Cardiac muscle cell (in vitro differentiated cells and primary cell): Measurements from ENCODE around the gene CDKN1A. TPM values are rescaled to one million over a fixed set of nuclear protein-coding genes. Genes with fewer than 3 reads are reported as not detected.
A peak's percentile ranks its signal among the peaks of the same experiment; 100 is the strongest.

Experiments
- DNase-seq, 2 donors: peaks; one replicate each; pipeline versions ENCODE4 v3.0.0 to v3.0.0-alpha.2; 2010 to 2017; ENCODE audit warnings: low read depth in 1 of 2, low spot score in 1 of 2
- H3K27ac ChIP-seq: fragments of 200-600 bp; sonication (generic); 2 replicates; pipeline ENCODE4 v1.5.1; 2016
- H3K27me3 ChIP-seq: fragments of 200-600 bp; sonication (generic); 2 replicates; pipeline ENCODE4 v1.6.0; 2016; ENCODE audit warnings: control low read depth
- H3K36me3 ChIP-seq: fragments of 200-600 bp; sonication (generic); 2 replicates; pipeline ENCODE4 v1.5.1; 2016; ENCODE audit warnings: control low read depth
- H3K4me1 ChIP-seq: fragments of 200-600 bp; sonication (generic); 2 replicates; pipeline ENCODE4 v1.8.1; 2017; ENCODE audit warnings: low read depth, mild to moderate bottlenecking, mixed run types
- H3K4me3 ChIP-seq: fragments of 200-600 bp; sonication (generic); 2 replicates; pipeline ENCODE4 v1.5.1; 2016; ENCODE audit warnings: mild to moderate bottlenecking
- H3K9me3 ChIP-seq: fragments of 200-600 bp; sonication (generic); 2 replicates; pipeline ENCODE4 v1.5.1; 2017; ENCODE audit warnings: low read depth, mild to moderate bottlenecking, control low read depth
- polyA plus RNA-seq: library from polyadenylated mRNA; unstranded; fragments of >200 nt; fragmentation: Nextera tagmentation; extraction: Ambion mirVana; gene quantifications from 2 replicates; pipeline ENCODE4 v1.2.1, GENCODE V29; 2016
- total RNA-seq: library from RNA; depleted of rRNA; stranded (reverse); fragments of >200 nt; gene quantifications from 2 replicates; pipeline ENCODE4 v1.2.3, GENCODE V29; 2016
- TF ChIP-seq, protein P1 (sequence below): IDR thresholded peaks from 2 replicates; pipeline ENCODE4 v1.5.1; 2012; ENCODE audit warnings: low read depth, mild to moderate bottlenecking, low read length

CDKN1A gene
- total and polyA plus RNA-seq, 2 experiments from 2014 or later, result 60.8 to 141 TPM

DNA sequence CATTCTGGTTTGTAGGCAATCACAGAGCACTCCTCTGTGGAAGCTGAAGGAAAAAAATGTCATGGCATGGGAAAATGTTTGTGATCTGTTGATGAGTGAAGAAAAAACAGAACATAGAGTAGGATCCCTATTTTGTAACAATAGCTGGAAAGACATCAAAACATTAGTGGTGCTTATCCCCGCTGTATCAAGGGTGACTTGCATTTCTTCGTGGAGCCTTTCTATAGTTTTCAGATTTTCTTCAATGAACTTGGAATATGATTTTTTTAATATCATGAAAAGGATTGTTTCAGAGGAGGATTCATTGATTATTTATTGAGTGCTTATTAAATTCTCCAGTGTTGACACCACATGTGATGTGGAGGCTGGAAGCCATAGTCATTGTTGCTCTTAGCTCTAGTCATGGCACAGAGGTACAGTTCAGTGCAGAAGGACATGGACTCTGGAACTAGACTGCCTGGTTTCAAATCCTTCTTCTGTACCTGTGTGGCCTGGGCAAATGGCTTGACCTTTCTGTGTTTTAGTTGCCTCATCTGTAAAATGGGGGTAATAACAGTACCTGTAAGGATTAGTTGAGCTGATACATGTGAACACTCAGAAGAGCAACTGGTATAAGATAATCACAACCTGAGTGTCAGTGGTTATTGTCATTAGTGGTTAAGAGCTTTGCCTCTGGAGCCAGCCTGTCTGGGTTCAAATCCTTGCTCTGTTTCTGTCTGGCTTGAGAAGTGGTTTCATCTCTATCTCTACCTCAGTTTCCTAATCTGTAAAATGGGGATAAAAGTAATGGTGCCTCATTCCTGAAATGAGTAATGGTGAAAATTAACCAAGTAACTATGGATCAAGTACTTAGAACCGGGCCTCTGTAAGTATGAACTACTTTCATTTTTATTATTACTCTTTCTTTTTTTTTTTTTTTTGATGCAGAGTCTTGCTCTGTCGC, 14.7 kb upstream of the CDKN1A start:
- Histone ChIP-seq H3K36me3 (no peaks in the 10 kb centered on the region), H3K27ac (no peak overlapping the region), H3K4me1 (peaks cover 22% of the 10 kb centered on the region), H3K27me3 (no peaks in the 10 kb centered on the region), H3K9me3 (no peaks in the 10 kb centered on the region), H3K4me3 (no peak overlapping the region)
- DNase-seq, result no peak
- TF ChIP-seq, protein P1, sequence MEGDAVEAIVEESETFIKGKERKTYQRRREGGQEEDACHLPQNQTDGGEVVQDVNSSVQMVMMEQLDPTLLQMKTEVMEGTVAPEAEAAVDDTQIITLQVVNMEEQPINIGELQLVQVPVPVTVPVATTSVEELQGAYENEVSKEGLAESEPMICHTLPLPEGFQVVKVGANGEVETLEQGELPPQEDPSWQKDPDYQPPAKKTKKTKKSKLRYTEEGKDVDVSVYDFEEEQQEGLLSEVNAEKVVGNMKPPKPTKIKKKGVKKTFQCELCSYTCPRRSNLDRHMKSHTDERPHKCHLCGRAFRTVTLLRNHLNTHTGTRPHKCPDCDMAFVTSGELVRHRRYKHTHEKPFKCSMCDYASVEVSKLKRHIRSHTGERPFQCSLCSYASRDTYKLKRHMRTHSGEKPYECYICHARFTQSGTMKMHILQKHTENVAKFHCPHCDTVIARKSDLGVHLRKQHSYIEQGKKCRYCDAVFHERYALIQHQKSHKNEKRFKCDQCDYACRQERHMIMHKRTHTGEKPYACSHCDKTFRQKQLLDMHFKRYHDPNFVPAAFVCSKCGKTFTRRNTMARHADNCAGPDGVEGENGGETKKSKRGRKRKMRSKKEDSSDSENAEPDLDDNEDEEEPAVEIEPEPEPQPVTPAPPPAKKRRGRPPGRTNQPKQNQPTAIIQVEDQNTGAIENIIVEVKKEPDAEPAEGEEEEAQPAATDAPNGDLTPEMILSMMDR, result no peak

DNA sequence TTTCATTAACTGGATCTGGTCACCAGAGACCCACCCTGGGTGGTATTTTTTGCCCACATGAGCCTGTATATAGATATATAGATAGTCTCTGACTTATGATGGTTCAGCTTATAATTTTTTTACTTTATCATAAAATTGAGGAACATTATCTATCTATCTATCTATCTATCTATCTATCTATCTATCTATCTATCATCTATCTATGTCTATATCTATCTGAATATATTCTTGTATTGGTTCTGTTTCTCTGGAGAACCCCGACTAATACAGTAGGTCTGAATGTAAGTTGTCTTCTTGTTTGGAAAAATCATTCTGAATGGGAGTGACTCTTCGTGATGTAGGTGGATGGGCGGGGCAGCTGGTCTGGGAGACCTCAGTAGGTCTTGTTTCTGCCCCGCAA, 13.3 kb upstream of the CDKN1A start:
- no peak for DNase-seq
- Histone ChIP-seq H3K27me3 (no peaks in the 10 kb centered on the region), H3K9me3 (no peaks in the 10 kb centered on the region), H3K4me3 (no peak overlapping the region), H3K4me1 (peaks cover 22% of the 10 kb centered on the region), H3K27ac (no peak overlapping the region), H3K36me3 (no peaks in the 10 kb centered on the region)
- TF ChIP-seq, protein P1, result no peak

DNA sequence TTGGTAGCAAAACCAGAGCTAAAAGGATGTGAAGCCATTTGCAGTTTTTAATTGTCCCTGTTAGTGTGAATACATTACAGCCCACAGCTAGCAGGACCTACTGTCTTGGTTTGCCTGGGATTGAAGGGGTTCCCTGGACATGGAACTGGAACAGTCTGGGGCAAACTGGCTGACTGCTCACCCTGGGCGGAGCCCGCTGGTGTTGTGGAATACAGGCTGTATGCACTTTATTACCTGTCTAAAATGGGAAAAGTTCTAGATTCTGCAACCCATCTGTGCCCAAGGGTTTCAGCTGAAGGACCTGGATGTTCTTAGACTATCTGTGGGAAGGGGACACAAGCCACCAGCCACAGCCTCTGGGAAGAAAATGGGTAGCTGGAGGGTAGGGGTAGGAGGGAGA, 12.2 kb upstream of the CDKN1A start:
- H3K27ac ChIP-seq, result no peak overlapping the region
- H3K9me3 ChIP-seq, result no peaks in the 10 kb centered on the region
- H3K4me3 ChIP-seq, result no peak overlapping the region
- H3K4me1 ChIP-seq, result peaks cover 22% of the 10 kb centered on the region
- TF ChIP-seq, protein P1, result no peak
- H3K27me3 ChIP-seq, result no peaks in the 10 kb centered on the region
- H3K36me3 ChIP-seq, result no peaks in the 10 kb centered on the region
- no peak for DNase-seq

DNA sequence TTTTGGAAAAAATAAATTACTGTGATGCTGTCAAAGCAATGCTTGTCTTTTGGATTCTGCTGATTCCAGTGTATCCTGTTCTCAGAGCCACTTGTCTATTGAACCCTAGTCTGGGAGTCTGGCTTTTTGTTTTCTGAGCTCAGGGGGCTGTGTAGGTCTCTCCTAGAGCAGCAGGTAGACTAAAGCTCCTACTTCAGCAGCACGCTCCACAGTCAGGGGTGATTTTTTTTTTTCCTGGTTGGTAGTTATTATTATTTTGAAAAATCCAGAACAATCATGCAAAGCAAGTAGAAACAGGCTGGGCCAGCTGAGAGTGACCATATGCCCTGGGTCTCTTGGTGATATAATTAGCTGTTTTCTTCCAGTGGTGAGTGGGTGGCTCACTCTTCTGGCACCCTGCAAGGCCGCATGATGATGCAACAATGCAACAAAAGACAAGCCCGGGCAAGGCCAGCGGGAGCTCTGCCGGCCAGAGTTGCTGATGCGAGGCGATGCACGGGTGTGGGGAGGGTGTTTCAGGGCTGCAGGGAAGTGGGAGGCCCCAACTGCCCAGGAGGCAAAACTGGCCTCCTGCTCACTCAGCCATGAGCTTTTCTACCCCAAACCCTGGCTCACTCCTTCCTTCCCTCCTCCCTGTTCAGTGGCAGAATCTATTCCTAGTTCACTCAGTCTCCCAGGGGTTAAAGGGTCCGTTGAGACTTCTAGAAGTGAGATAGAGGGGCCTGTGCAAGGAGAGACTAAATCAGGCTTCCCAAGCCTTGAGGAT, 11.5 kb upstream of the CDKN1A start:
- peak overlapping the region; percentile 75 for H3K27ac ChIP-seq
- H3K9me3 ChIP-seq, result no peaks in the 10 kb centered on the region
- DNase-seq, result peak; percentile 36 to 97

DNA sequence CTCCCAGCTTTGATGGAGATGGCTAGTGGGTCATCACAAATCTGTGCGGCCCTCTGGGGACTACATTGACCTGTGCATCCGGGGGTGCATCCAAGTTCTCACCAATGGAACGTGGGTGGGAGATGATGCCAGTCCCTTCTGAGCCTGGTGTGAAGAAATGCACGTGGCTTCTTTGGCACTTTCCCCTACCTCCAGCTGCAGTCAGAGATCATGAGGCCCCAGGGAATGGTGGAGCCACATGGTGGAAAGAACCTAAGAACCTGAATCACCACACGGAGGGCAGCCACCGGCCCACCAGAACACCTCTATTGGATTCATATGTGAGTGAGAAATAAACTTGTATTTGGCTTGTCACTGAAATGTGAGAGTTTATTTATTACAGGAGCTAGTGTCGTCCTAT, 9.9 kb upstream of the CDKN1A start:
- TF ChIP-seq, protein P1, result no peak
- Histone ChIP-seq H3K4me3 (no peak overlapping the region), H3K27ac (no peak overlapping the region), H3K4me1 (peaks cover 12% of the 10 kb centered on the region), H3K9me3 (no peaks in the 10 kb centered on the region), H3K36me3 (no peaks in the 10 kb centered on the region), H3K27me3 (no peaks in the 10 kb centered on the region)
- no peak for DNase-seq

More for the DNA sequence above, 11.5 kb upstream of the CDKN1A start:
- Histone ChIP-seq H3K36me3 (no peaks in the 10 kb centered on the region), H3K4me3 (no peak overlapping the region), H3K27me3 (no peaks in the 10 kb centered on the region), H3K4me1 (peaks cover 22% of the 10 kb centered on the region)
- TF ChIP-seq, protein P1, result no peak
